Measurements from ENCODE around the gene ZNF385A.
"Not testable (repeated sequence)": the region's sequence is repeated elsewhere in the genome, so short reads cannot be mapped to it uniquely, and the experiment has no call there.

Gene ZNF385A

GRCh38 chr12:54328595-54329337 is 55.8 kb downstream of the ZNF385A start:
- H3K4me3 ChIP-seq (ENCODE audit: low read depth, low read length), result no peak overlapping the region
- no peak for DNase-seq (ENCODE audit: low read depth)

GRCh38 chr12:54325442-54326109 is 59.0 kb downstream of the ZNF385A start:
- not testable (repeated sequence) for DNase-seq (ENCODE audit: low read depth)

More at GRCh38 chr12:54328595-54329337, 55.8 kb downstream of the ZNF385A start:
- TF ChIP-seq CTCF (IDR thresholded peaks at IDR 0.05; ENCODE audit: control insufficient read depth, extremely low read depth, insufficient read depth), result no peak

GRCh38 chr12:54324617-54325441 is 59.7 kb downstream of the ZNF385A start, which contains the start of gene COPZ1:
COPZ1 (plus strand) TSS chr12:54325131; CDS start chr12:54325164, 33 bp downstream.
- peak; percentile 100 for DNase-seq (ENCODE audit: low read depth)
- TF ChIP-seq CTCF (IDR thresholded peaks at IDR 0.05; ENCODE audit: control insufficient read depth, extremely low read depth, insufficient read depth), result peak; percentile 79
- H3K4me3 ChIP-seq (ENCODE audit: low read depth, low read length), result peak within 1 kb of the TSS; percentile 72

More at GRCh38 chr12:54325442-54326109, 59.0 kb downstream of the ZNF385A start:
- H3K4me3 ChIP-seq (ENCODE audit: low read depth, low read length), result peak overlapping the region; percentile 72

GRCh38 chr12:54321363-54321762 is 63.2 kb downstream of the ZNF385A start:
- H3K4me3 ChIP-seq (ENCODE audit: low read depth, low read length), result no peak overlapping the region
- no peak for TF ChIP-seq CTCF (IDR thresholded peaks at IDR 0.05; ENCODE audit: control insufficient read depth, extremely low read depth, insufficient read depth)
- no peak for DNase-seq (ENCODE audit: low read depth)

All from LNCaP clone FGC (cell line).